DOHH2 (cell line): ENCODE results near the gene MTERF4.
"Not testable (repeated sequence)": the region's sequence is repeated elsewhere in the genome, so short reads cannot be mapped to it uniquely, and the experiment has no call there.

ENCODE experiments used
- H3F3A ChIP-seq: fragments of 200-600 bp; sonication (generic), shearing (Covaris generic); 2 replicates; pipeline ENCODE4 v1.6.0; 2016; ENCODE audit warnings: antibody characterized with exemption, mild to moderate bottlenecking; ENCODE audit not compliant: control insufficient read depth, insufficient read depth
- H3K27ac ChIP-seq: fragments of 200-600 bp; sonication (generic); 2 replicates; pipeline ENCODE4 v1.5.1; 2014; ENCODE audit warnings: low read depth, mild to moderate bottlenecking, low read length, moderate library complexity
- H3K27me3 ChIP-seq: fragments of 200-600 bp; sonication (generic); 2 replicates; pipeline ENCODE4 v1.6.1; 2014; ENCODE audit warnings: mild to moderate bottlenecking, low read length, mixed read lengths; ENCODE audit not compliant: control insufficient read depth
- H3K36me3 ChIP-seq: fragments of 200-600 bp; sonication (generic); 2 replicates; pipeline ENCODE4 v1.6.1; 2014; ENCODE audit warnings: mild to moderate bottlenecking, low read length, moderate library complexity, mixed read lengths; ENCODE audit not compliant: control insufficient read depth
- H3K4me1 ChIP-seq: fragments of 200-600 bp; sonication (generic); 2 replicates; pipeline ENCODE4 v1.6.1; 2014; ENCODE audit warnings: mild to moderate bottlenecking, low read length, mixed read lengths; ENCODE audit not compliant: control insufficient read depth
- H3K4me2 ChIP-seq: fragments of 200-600 bp; sonication (generic); 2 replicates; pipeline ENCODE4 v1.6.0; 2014; ENCODE audit warnings: mild to moderate bottlenecking, low read length, moderate library complexity
- H3K4me3 ChIP-seq: fragments of 200-600 bp; sonication (generic); 2 replicates; pipeline ENCODE4 v1.5.1; 2014; ENCODE audit warnings: mild to moderate bottlenecking, low read length, mixed read lengths
- H3K79me2 ChIP-seq: fragments of 200-600 bp; sonication (generic); 2 replicates; pipeline ENCODE4 v1.6.1; 2014; ENCODE audit warnings: mild to moderate bottlenecking, low read length, mixed read lengths; ENCODE audit not compliant: control insufficient read depth
- H3K9me2 ChIP-seq: fragments of 200-600 bp; sonication (generic); replicated peaks from 2 replicates; pipeline ENCODE4 v1.6.1; 2014; ENCODE audit warnings: mild to moderate bottlenecking, low read length, mixed read lengths; ENCODE audit not compliant: control insufficient read depth
- H3K9me3 ChIP-seq: fragments of 200-600 bp; sonication (generic); 2 replicates; pipeline ENCODE4 v1.6.1; 2014; ENCODE audit warnings: antibody characterized with exemption, low read length, mixed read lengths; ENCODE audit not compliant: control insufficient read depth, insufficient read depth
- H4K20me1 ChIP-seq: fragments of 200-600 bp; sonication (generic); 2 replicates; pipeline ENCODE4 v1.6.0; 2014; ENCODE audit warnings: low read depth, mild to moderate bottlenecking, antibody characterized with exemption, low read length, moderate library complexity; ENCODE audit not compliant: control insufficient read depth, insufficient read depth
- CTCF ChIP-seq: fragments of 200-600 bp; sonication (generic); IDR thresholded peaks from one replicate; pipeline ENCODE4 v1.5.1; 2014; ENCODE audit warnings: antibody characterized with exemption, mild to moderate bottlenecking, low read depth, low read length; ENCODE audit not compliant: poor library complexity, severe bottlenecking
- EZH2phosphoT487 ChIP-seq: fragments of 200-600 bp; sonication (generic); IDR thresholded peaks from 2 replicates; pipeline ENCODE4 v1.6.1; 2017; ENCODE audit warnings: borderline replicate concordance, mild to moderate bottlenecking, antibody characterized with exemption, low read length, moderate library complexity, mixed read lengths

Gene MTERF4

DNA sequence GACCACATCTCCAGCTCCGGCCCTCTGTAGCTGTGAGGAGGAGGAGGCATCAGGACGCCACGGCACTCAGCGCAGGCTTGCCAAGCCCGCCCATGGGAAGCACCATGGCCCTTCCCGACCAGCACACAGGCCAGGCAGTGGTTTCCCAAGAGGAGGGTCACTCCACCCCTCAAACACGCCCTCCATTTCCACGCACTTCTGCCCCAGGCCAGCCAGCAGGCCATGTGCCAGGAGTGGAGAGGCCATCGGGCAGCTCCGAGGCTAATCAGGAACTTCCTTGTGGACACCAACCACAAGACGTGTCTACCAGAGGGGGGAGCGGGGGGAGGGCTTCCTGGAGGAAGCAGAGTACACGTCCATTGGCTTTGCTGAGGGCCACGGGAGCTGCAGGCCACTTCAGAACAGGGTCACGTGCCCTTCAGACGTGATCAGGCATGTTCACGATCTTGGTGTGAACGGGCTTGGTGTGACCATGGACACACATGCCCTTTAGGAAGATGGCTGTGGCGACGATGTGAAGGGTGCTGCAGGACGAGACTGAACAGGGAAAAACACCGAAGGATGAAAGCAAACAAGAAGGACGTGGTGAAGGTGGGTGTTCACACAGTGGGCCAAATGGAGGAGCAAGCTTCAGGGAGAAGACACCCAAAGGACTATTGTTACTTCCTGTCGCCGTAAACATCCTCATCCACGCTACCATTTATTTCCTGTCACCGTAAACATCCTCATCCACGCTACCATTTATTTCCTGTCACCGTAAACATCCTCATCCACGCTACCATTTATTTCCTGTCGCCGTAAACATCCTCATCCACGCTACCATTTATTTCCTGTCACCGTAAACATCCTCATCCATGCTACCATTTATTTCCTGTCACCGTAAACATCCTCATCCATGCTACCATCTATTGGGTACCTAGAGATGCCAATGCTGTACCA lies 6.5 kb upstream of the MTERF4 start:
- H3K79me2 ChIP-seq: peaks cover 1% of the 10 kb centered on the region
- no peaks in the 10 kb centered on the region for H3K9me3 ChIP-seq
- no peak overlapping the region for H3K4me2 ChIP-seq
- no peak overlapping the region for H3K27ac ChIP-seq
- peaks cover 25% of the 10 kb centered on the region for H3K36me3 ChIP-seq
- no peaks in the 10 kb centered on the region for H3K27me3 ChIP-seq
- H4K20me1 ChIP-seq: no peaks in the 10 kb centered on the region
- H3K9me2 ChIP-seq: no peaks in the 10 kb centered on the region
- no peak for TF ChIP-seq CTCF
- H3K4me3 ChIP-seq: no peak overlapping the region
- peaks cover 22% of the 10 kb centered on the region for H3K4me1 ChIP-seq
- H3F3A ChIP-seq: no peaks in the 10 kb centered on the region

GRCh38 chr2:241107031-241107783 lies 5.1 kb upstream of the MTERF4 start:
- Histone ChIP-seq H3K9me2 (no peaks in the 10 kb centered on the region), H3K27ac (no peak overlapping the region), H3K36me3 (peaks cover 20% of the 10 kb centered on the region), H3K27me3 (no peaks in the 10 kb centered on the region), H3K4me2 (no peak overlapping the region), H3F3A (peaks cover 2% of the 10 kb centered on the region; the same call in 1 of the 2 replicates), H3K79me2 (peaks cover 14% of the 10 kb centered on the region), H3K4me3 (no peak overlapping the region), H4K20me1 (no peaks in the 10 kb centered on the region), H3K4me1 (peaks cover 29% of the 10 kb centered on the region), H3K9me3 (no peaks in the 10 kb centered on the region)
- TF ChIP-seq EZH2phosphoT487: no peak
- no peak for TF ChIP-seq CTCF

GRCh38 chr2:241105641-241106040 lies 3.6 kb upstream of the MTERF4 start:
- peaks cover 28% of the 10 kb centered on the region for H3K4me1 ChIP-seq
- peaks cover 29% of the 10 kb centered on the region for H3K79me2 ChIP-seq
- peaks cover 2% of the 10 kb centered on the region; the same call in 1 of the 2 replicates for H3F3A ChIP-seq
- no peak overlapping the region for H3K4me3 ChIP-seq
- no peak for TF ChIP-seq CTCF
- no peak for TF ChIP-seq EZH2phosphoT487
- no peaks in the 10 kb centered on the region for H3K9me3 ChIP-seq
- no peaks in the 10 kb centered on the region for H3K9me2 ChIP-seq
- H4K20me1 ChIP-seq: peaks cover 4% of the 10 kb centered on the region
- H3K4me2 ChIP-seq: no peak overlapping the region
- no peak overlapping the region for H3K27ac ChIP-seq
- peaks cover 26% of the 10 kb centered on the region for H3K36me3 ChIP-seq
- no peaks in the 10 kb centered on the region for H3K27me3 ChIP-seq

DNA sequence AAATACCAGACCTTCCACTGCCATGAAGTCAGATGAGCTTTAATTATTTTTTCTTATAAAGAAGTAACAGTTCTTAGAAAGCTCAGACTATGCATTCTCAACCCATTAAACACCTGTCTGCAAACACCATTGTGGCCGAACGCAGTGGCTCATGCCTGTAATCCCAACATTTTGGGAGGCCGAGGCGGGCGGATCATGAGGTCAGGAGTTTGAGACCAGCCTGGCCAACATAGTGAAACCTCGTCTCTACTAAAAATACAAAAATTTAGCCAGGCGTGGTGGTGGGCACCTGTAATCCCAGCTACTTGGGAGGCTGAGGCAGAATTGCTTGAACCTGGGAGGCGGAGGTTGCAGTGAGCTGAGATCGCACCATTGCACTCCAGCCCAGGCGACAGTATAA lies 2.5 kb upstream of the MTERF4 start:
- H3F3A ChIP-seq, H3K9me2 ChIP-seq, H4K20me1 ChIP-seq, H3K27ac ChIP-seq, H3K4me3 ChIP-seq, H3K4me2 ChIP-seq, H3K27me3 ChIP-seq, H3K9me3 ChIP-seq: not testable (repeated sequence)
- H3K36me3 ChIP-seq: peaks cover 36% of the 10 kb centered on the region
- H3K4me1 ChIP-seq: peaks cover 31% of the 10 kb centered on the region
- H3K79me2 ChIP-seq: peaks cover 39% of the 10 kb centered on the region
